HG03060 (cell line): ENCODE results near the gene KLHL2.
"Not testable (repeated sequence)": the region's sequence is repeated elsewhere in the genome, so short reads cannot be mapped to it uniquely, and the experiment has no call there.

Experiments used
- ATAC-seq: cut with Tn5 transposase; IDR thresholded peaks from one replicate; pipeline ENCODE4 v1.9.1; 2021; ENCODE audit warnings: low read depth, moderate number of reproducible peaks; ENCODE audit not compliant: unreplicated experiment

KLHL2 gene

GRCh38 chr4:165284697-165285096 lies 77.3 kb downstream of the KLHL2 start:
- ATAC-seq = not testable (repeated sequence)

GRCh38 chr4:165286619-165287340 lies 79.4 kb downstream of the KLHL2 start:
- ATAC-seq = peak; percentile 79

GRCh38 chr4:165288226-165288625 lies 80.9 kb downstream of the KLHL2 start:
- ATAC-seq = no peak

GRCh38 chr4:165288639-165289422 lies 81.5 kb downstream of the KLHL2 start:
- ATAC-seq = no peak

- no peak for ATAC-seq
Observed at GRCh38 chr4:165289423-165289785, 82.0 kb downstream of the KLHL2 start.

GRCh38 chr4:165293061-165293460 lies 85.7 kb downstream of the KLHL2 start:
- ATAC-seq = no peak

- ATAC-seq = no peak
Observed at GRCh38 chr4:165293927-165294649, 86.7 kb downstream of the KLHL2 start.

- peak; percentile 75 for ATAC-seq
Observed at GRCh38 chr4:165294907-165295306, 87.5 kb downstream of the KLHL2 start.

- no peak for ATAC-seq
Observed at GRCh38 chr4:165297626-165298025, 90.3 kb downstream of the KLHL2 start.

GRCh38 chr4:165299399-165300060 lies 92.2 kb downstream of the KLHL2 start:
- no peak for ATAC-seq

GRCh38 chr4:165301833-165302232 lies 94.5 kb downstream of the KLHL2 start:
- peak; percentile 76 for ATAC-seq

GRCh38 chr4:165302658-165303057 lies 95.3 kb downstream of the KLHL2 start:
- ATAC-seq = no peak

GRCh38 chr4:165308166-165308565 lies 100.8 kb downstream of the KLHL2 start:
- no peak for ATAC-seq

- ATAC-seq = no peak
Observed at GRCh38 chr4:165308606-165309005, 101.2 kb downstream of the KLHL2 start.

GRCh38 chr4:165309456-165309855 lies 102.1 kb downstream of the KLHL2 start:
- ATAC-seq = no peak

GRCh38 chr4:165312506-165312905 lies 105.1 kb downstream of the KLHL2 start:
- ATAC-seq = no peak

- no peak for ATAC-seq
Observed at GRCh38 chr4:165319030-165319429, 111.7 kb downstream of the KLHL2 start.

- ATAC-seq = no peak
Observed at GRCh38 chr4:165319509-165319908, 112.1 kb downstream of the KLHL2 start.

GRCh38 chr4:165324236-165324917 lies 117.0 kb downstream of the KLHL2 start:
- no peak for ATAC-seq

GRCh38 chr4:165324918-165325304 lies 117.5 kb downstream of the KLHL2 start:
- no peak for ATAC-seq
